Neural progenitor cell (in vitro differentiated cells): ENCODE results near the gene COL23A1. TPM values are rescaled to one million over a fixed set of nuclear protein-coding genes. Genes with fewer than 3 reads are reported as not detected.
A peak's percentile ranks its signal among the peaks of the same experiment; 100 is the strongest.

ENCODE experiments used
- DNase-seq: peaks from one replicate; pipeline ENCODE4 v3.0.0-alpha.2; 2016; ENCODE audit warnings: low spot score
- H2AFZ ChIP-seq: fragments of 200-600 bp; sonication (generic); replicated peaks from 2 replicates; pipeline ENCODE4 v1.6.1; 2016; ENCODE audit warnings: antibody characterized with exemption
- H3F3A ChIP-seq: fragments of 200-600 bp; sonication (generic); 2 replicates; pipeline ENCODE4 v1.6.1; 2016; ENCODE audit warnings: antibody characterized with exemption, low read depth
- H3K27ac ChIP-seq: fragments of 200-600 bp; sonication (generic); 2 replicates; pipeline ENCODE4 v1.5.1; 2016; ENCODE audit warnings: mild to moderate bottlenecking
- H3K27me3 ChIP-seq: fragments of 200-600 bp; sonication (generic); 2 replicates; pipeline ENCODE4 v1.6.1; 2016; ENCODE audit warnings: mild to moderate bottlenecking, moderate library complexity
- H3K36me3 ChIP-seq: fragments of 200-600 bp; sonication (generic); 2 replicates; pipeline ENCODE4 v1.5.1; 2016
- H3K4me1 ChIP-seq: fragments of 200-600 bp; sonication (generic); 2 replicates; pipeline ENCODE4 v1.6.1; 2016; ENCODE audit warnings: mixed run types
- H3K4me2 ChIP-seq: fragments of 200-600 bp; sonication (generic); 2 replicates; pipeline ENCODE4 v1.6.1; 2016
- H3K4me3 ChIP-seq: fragments of 200-600 bp; sonication (generic); 2 replicates; pipeline ENCODE4 v1.5.1; 2016
- H3K79me2 ChIP-seq: fragments of 200-600 bp; sonication (generic); 2 replicates; pipeline ENCODE4 v1.6.1; 2016; ENCODE audit warnings: low read depth
- H3K9ac ChIP-seq: fragments of 200-600 bp; sonication (generic); 2 replicates; pipeline ENCODE4 v1.6.1; 2016
- H3K9me3 ChIP-seq: fragments of 200-600 bp; sonication (generic); 2 replicates; pipeline ENCODE4 v1.5.1; 2016; ENCODE audit warnings: low read depth
- H4K20me1 ChIP-seq: fragments of 200-600 bp; sonication (generic); 2 replicates; pipeline ENCODE4 v1.6.1; 2016; ENCODE audit warnings: low read depth
- H3K27ac Mint-ChIP-seq: 3 replicates; pipeline ENCODE4 v1.8.0; 2021; ENCODE audit warnings: mixed read lengths
- H3K27me3 Mint-ChIP-seq: 2 replicates; pipeline ENCODE4 v1.8.0; 2022; ENCODE audit warnings: low read depth, mild to moderate bottlenecking, inconsistent platforms, moderate library complexity, mixed read lengths; ENCODE audit not compliant: insufficient read depth
- H3K36me3 Mint-ChIP-seq: 3 replicates; pipeline ENCODE4 v1.8.0; 2021; ENCODE audit warnings: mixed read lengths
- H3K4me1 Mint-ChIP-seq: 3 replicates; pipeline ENCODE4 v1.8.0; 2021; ENCODE audit warnings: mixed read lengths
- H3K4me3 Mint-ChIP-seq: 3 replicates; pipeline ENCODE4 v1.8.0; 2021; ENCODE audit warnings: mild to moderate bottlenecking, moderate library complexity, mixed read lengths
- H3K9me3 Mint-ChIP-seq: 3 replicates; pipeline ENCODE4 v1.8.0; 2020; ENCODE audit warnings: mixed read lengths
- EZH2 ChIP-seq: fragments of 200-600 bp; sonication (generic); IDR thresholded peaks from 2 replicates; pipeline ENCODE4 v1.6.1; 2017; ENCODE audit warnings: antibody characterized with exemption, mild to moderate bottlenecking, moderate library complexity
- EZH2phosphoT487 ChIP-seq: fragments of 200-600 bp; sonication (generic); IDR thresholded peaks from 2 replicates; pipeline ENCODE4 v1.6.1; 2017; ENCODE audit warnings: antibody characterized with exemption
- total RNA-seq: library from RNA; depleted of rRNA; stranded (reverse); fragments of >200 nt; gene quantifications from 2 replicates; pipeline ENCODE4 v1.2.3, GENCODE V29; 2015; ENCODE audit warnings: low replicate concordance
- TF ChIP-seq, protein P1 (sequence below): fragments of 200-600 bp; sonication (generic); IDR thresholded peaks from 2 replicates; pipeline ENCODE4 v1.5.1; 2017; ENCODE audit warnings: antibody characterized with exemption, mild to moderate bottlenecking

Gene COL23A1
- total RNA-seq, 1 donor from 2014 or later = not detected

DNA sequence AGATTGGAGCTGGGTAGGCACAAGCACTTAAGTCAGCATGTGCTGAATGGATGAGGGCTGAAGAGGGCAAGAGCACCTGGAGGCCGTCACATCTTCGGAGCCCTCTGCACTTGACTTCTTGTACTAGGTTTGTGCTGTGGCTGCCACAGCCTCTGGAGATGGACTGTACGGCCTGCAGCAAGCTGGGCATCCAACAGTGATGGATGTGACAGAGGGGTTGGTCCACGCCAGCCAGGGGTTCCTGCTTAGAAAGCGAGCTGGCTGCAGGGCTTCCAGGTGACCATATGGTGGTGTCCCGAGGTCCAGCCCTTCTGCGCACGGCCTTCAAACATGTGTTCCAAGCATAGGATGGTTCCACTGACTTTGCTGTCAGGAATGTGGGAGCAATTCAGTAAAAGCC, 292.4 kb downstream of the COL23A1 start:
- Histone ChIP-seq H3K27me3 (no peaks in the 10 kb centered on the region), H2AFZ (no peak overlapping the region), H3K9ac (no peak overlapping the region), H3K36me3 (no peaks in the 10 kb centered on the region), H3K4me1 (no peaks in the 10 kb centered on the region), H4K20me1 (no peaks in the 10 kb centered on the region), H3K9me3 (no peaks in the 10 kb centered on the region), H3F3A (no peaks in the 10 kb centered on the region), H3K4me2 (no peak overlapping the region), H3K27ac (no peak overlapping the region), H3K79me2 (no peaks in the 10 kb centered on the region), H3K4me3 (no peak overlapping the region)
- H3K27ac Mint-ChIP-seq = no peak overlapping the region
- H3K4me1 Mint-ChIP-seq = peaks cover 11% of the 10 kb centered on the region
- peaks cover 17% of the 10 kb centered on the region for H3K9me3 Mint-ChIP-seq
- TF ChIP-seq EZH2 = no peak
- TF ChIP-seq EZH2phosphoT487 = no peak
- TF ChIP-seq, protein P1, sequence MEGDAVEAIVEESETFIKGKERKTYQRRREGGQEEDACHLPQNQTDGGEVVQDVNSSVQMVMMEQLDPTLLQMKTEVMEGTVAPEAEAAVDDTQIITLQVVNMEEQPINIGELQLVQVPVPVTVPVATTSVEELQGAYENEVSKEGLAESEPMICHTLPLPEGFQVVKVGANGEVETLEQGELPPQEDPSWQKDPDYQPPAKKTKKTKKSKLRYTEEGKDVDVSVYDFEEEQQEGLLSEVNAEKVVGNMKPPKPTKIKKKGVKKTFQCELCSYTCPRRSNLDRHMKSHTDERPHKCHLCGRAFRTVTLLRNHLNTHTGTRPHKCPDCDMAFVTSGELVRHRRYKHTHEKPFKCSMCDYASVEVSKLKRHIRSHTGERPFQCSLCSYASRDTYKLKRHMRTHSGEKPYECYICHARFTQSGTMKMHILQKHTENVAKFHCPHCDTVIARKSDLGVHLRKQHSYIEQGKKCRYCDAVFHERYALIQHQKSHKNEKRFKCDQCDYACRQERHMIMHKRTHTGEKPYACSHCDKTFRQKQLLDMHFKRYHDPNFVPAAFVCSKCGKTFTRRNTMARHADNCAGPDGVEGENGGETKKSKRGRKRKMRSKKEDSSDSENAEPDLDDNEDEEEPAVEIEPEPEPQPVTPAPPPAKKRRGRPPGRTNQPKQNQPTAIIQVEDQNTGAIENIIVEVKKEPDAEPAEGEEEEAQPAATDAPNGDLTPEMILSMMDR = no peak
- no peak for DNase-seq
- H3K4me3 Mint-ChIP-seq = no peak overlapping the region
- peaks cover 6% of the 10 kb centered on the region for H3K27me3 Mint-ChIP-seq
- peaks cover 7% of the 10 kb centered on the region for H3K36me3 Mint-ChIP-seq

DNA sequence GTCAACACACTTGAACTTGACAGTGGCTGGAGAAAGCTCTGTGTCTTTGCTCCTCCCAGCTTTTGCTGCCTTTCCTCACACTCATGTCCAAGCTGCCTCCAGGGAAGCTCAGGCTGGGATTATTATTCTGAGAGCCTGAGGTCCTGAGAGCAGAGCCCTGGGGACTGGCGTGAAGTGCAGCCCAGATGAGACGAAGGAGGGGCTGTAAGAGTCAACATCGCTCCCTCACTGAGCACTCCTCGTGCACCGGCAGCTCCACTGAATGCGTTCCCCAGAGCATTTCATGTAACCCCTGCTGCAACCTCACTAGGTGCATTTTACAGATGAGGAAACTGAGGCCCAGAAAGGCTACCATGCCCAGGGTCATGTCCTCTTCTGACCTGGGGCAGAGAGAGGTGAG, 294.1 kb downstream of the COL23A1 start:
- H3K27me3 ChIP-seq = no peaks in the 10 kb centered on the region
- H3K4me1 Mint-ChIP-seq = peaks cover 17% of the 10 kb centered on the region

DNA sequence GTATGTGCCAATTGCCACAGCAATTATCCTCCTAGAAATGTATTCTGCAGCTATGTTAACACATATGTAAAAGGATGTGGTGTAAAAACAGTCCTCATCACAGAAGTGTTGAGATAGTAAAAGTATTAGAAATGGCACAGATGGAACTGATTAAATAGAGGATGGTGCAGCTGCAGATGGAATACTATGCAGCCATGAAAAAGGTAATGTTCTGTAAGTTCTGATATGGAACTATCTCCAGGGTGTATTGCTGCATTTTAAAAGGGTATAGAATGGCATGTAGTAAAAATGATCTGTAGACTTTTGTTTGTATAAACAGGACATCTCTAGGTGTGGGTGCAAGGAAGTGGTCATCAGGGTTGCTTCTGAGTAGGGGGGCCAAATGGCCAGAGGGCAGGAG, 294.6 kb downstream of the COL23A1 start:
- Mint-ChIP-seq H3K4me1 (peaks cover 22% of the 10 kb centered on the region), H3K4me3 (no peak overlapping the region), H3K27ac (peak overlapping the region; percentile 42), H3K27me3 (peaks cover 11% of the 10 kb centered on the region), H3K9me3 (peaks cover 5% of the 10 kb centered on the region), H3K36me3 (no peaks in the 10 kb centered on the region)
- Histone ChIP-seq H3K27me3 (peaks cover under 1% of the 10 kb centered on the region), H3K9ac (no peak overlapping the region), H3K79me2 (no peaks in the 10 kb centered on the region), H3F3A (no peaks in the 10 kb centered on the region), H4K20me1 (no peaks in the 10 kb centered on the region), H3K27ac (no peak overlapping the region), H3K4me2 (no peak overlapping the region), H3K4me1 (no peaks in the 10 kb centered on the region), H3K9me3 (no peaks in the 10 kb centered on the region), H3K4me3 (no peak overlapping the region), H2AFZ (no peak overlapping the region), H3K36me3 (no peaks in the 10 kb centered on the region)
- no peak for DNase-seq
- no peak for TF ChIP-seq EZH2
- TF ChIP-seq, protein P1 = no peak
- no peak for TF ChIP-seq EZH2phosphoT487

More for the DNA sequence above, 294.1 kb downstream of the COL23A1 start:
- no peak overlapping the region for H3K9ac ChIP-seq
- H3K4me3 ChIP-seq = no peak overlapping the region
- H3K4me2 ChIP-seq = no peak overlapping the region
- no peak overlapping the region for H3K27ac ChIP-seq
- no peaks in the 10 kb centered on the region for H3K4me1 ChIP-seq
- H3K4me3 Mint-ChIP-seq = no peak overlapping the region
- H4K20me1 ChIP-seq = no peaks in the 10 kb centered on the region
- H2AFZ ChIP-seq = no peak overlapping the region
- H3K36me3 ChIP-seq = no peaks in the 10 kb centered on the region
- H3K27me3 Mint-ChIP-seq = peaks cover 11% of the 10 kb centered on the region
- no peak for DNase-seq
- peaks cover 8% of the 10 kb centered on the region for H3K9me3 Mint-ChIP-seq
- H3F3A ChIP-seq = no peaks in the 10 kb centered on the region
- H3K9me3 ChIP-seq = no peaks in the 10 kb centered on the region
- H3K36me3 Mint-ChIP-seq = peaks cover 3% of the 10 kb centered on the region
- no peaks in the 10 kb centered on the region for H3K79me2 ChIP-seq
- H3K27ac Mint-ChIP-seq = no peak overlapping the region
- no peak for TF ChIP-seq EZH2phosphoT487
- TF ChIP-seq, protein P1 = no peak
- TF ChIP-seq EZH2 = no peak
